Neural progenitor cell (in vitro differentiated cells): ENCODE data around the gene SDK2.

Experiments
- CTCF ChIP-seq: fragments of 200-600 bp; sonication (generic); IDR thresholded peaks from 2 replicates; pipeline ENCODE4 v1.5.1; 2017; ENCODE audit warnings: antibody characterized with exemption, mild to moderate bottlenecking
- EZH2 ChIP-seq: fragments of 200-600 bp; sonication (generic); IDR thresholded peaks from 2 replicates; pipeline ENCODE4 v1.6.1; 2017; ENCODE audit warnings: antibody characterized with exemption, mild to moderate bottlenecking, moderate library complexity

GRCh38 chr17:73320601-73321264 lies 323.5 kb downstream of the SDK2 start:
- no peak for TF ChIP-seq CTCF
- no peak for TF ChIP-seq EZH2
